Germinal center (tissue), 1 donor: ENCODE results near the gene MYMK.

ENCODE experiments used
- DNase-seq: peaks from one replicate; pipeline ENCODE4 v3.0.0; 2012; ENCODE audit warnings: mixed read lengths, low spot score

MYMK gene

GRCh38 chr9:133505186-133505830 lies 19.5 kb downstream of the MYMK start:
- DNase-seq: no peak

DNA sequence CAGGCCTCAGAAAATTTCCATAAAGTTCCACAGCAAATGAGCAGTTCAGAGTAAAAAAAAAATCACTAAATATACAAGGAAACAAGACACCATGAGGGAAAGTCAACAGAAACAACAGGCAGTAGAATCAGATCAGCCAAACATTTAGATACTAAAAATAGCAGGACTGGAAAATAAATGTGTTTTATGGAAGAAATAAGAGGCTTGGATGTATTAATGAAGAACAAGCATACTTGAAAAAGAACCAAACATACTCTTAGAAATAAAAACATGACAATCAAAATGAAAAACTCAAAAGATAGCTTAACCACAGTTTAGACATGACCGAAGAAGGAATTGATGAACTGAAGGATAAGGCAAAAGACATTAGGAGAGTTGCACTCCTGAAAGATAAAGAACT lies 22.6 kb downstream of the MYMK start:
- no peak for DNase-seq

DNA sequence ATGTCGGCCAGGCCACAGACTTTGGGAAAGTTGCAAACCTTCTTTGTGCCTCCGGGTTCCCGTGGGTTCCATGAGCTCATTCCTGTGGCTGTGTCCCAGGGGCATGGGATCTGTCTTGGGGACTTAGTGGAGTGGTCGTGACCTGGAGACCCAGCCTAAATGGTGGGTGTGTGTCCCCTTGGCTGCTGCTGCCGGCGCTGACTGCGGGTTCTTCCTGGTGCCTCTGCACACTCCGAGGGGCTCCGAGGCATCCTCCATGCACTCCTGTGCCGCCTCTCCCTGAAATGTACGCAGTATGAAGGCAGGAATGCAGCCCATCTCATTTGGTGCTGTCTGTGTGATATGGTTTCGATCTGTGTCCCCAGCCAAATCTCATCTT lies 24.9 kb downstream of the MYMK start:
- no peak for DNase-seq

DNA sequence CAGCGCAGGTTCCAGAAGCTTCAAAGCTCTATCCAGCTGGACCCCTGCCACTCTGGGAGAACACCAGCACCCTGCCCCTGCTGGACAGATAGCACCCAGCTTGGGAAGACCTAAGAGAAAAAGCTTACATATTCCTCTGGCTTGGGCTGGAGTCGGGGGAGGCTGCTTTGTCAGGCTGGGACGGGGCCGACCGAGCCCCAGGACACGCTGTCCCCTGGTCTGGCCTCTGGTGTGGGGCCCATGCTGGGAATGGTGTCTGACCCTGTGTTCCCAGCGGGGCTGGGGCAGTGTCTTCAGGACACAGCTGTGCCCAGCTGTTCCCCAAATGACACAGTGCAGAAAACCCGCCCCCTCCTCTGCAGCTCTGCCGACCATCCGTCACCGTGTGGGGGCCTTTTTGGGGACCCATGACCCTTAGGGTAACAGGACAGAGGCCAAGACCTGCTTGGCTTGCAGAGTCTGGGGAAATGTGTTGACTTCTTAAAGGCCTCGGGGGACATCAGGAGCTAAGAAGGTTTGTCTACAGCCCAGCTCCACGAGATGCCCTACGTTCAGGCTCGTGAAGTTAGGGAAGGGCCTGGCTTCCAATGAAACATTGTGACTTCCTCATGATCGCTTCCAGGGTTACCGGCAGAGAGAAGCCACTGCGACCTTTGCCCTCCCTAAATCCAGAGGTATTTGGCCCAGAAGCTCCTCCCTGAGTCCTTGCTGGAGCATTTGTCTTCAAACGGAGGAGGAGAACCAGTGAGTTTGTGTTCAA lies 25.4 kb downstream of the MYMK start:
- DNase-seq: no peak

- DNase-seq: no peak
These were observed 27.6 kb downstream of the MYMK start for GRCh38 chr9:133496861-133497842.

- no peak for DNase-seq
These were observed 29.1 kb downstream of the MYMK start for GRCh38 chr9:133495327-133496293.

- no peak for DNase-seq
These were observed 30.0 kb downstream of the MYMK start for GRCh38 chr9:133494636-133495326.

DNA sequence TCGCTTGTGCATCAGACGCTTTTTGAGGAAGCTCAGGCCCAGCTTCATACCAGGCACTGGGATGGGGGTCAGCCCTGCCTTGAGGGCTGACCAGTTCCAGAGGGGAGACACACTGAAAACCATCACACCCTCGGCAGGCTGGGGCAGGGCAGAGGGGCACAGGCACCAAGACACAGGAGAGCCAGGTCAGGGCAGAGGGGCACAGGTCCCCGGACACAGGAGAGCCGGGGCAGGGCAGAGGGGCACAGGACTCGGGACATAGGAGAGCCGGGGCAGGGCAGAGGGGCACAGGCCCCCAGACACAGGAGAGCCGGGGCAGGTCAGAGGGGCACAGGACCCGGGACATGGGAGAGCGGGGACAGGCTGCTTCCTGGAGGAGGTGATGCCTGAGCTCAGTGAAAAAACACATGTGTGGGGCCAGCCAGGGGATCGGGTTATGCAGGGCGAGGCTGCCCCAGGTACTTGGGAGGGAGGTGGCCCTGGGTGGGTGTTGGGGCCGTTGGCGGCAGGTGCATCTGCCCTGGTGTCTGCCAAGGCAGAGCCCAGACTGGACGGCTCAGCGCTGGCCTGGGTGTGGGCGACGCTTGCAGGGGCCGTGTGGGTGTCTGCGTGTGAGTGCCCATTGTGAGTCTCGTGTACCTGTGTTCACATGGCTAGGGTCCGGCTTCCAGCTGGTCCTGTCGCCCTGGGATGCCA lies 30.8 kb downstream of the MYMK start:
- no peak for DNase-seq

GRCh38 chr9:133493428-133493827 lies 31.3 kb downstream of the MYMK start:
- no peak for DNase-seq

- DNase-seq: no peak
These were observed 32.4 kb downstream of the MYMK start for GRCh38 chr9:133492061-133493021.

DNA sequence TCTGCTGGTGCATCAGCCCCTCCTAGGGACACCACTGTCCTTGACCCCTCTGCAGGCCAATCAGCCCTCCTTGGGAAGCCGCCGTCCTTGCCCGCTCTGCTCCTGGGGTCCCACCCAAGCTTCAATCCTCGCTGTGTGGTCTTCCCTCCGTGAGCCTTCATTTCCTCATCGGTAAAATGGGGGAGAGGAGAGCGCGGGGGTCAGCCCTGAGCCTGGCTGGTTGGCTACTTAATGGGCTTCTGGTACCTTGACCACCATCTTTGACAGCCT lies 33.2 kb downstream of the MYMK start:
- DNase-seq: no peak

GRCh38 chr9:133490865-133491655 lies 33.7 kb downstream of the MYMK start:
- no peak for DNase-seq

DNA sequence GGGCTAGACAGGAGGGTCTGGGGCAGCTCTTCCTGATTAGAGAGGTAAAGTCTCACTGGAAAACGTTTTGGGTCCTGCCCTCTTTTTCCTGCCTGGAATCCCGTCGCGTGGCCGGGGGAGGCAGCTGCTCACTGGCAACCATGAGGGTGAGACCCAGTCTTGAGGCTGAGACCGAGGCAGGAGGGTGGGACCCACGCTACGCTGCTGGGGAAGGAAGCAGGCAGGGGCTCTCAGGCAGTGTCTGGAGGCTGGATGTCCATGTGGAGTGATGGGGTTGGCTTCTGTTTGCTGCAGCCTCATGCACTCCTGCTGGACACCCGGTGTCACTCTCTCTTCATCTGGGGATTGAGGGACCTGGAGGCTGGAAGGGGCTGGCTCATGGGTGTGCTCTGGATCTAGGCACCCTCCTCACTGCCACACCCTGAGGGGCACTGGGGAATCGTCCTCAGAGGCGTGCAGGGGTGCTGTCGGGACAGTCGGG lies 34.5 kb downstream of the MYMK start:
- no peak for DNase-seq

GRCh38 chr9:133489253-133490190 lies 35.2 kb downstream of the MYMK start:
- no peak for DNase-seq

DNA sequence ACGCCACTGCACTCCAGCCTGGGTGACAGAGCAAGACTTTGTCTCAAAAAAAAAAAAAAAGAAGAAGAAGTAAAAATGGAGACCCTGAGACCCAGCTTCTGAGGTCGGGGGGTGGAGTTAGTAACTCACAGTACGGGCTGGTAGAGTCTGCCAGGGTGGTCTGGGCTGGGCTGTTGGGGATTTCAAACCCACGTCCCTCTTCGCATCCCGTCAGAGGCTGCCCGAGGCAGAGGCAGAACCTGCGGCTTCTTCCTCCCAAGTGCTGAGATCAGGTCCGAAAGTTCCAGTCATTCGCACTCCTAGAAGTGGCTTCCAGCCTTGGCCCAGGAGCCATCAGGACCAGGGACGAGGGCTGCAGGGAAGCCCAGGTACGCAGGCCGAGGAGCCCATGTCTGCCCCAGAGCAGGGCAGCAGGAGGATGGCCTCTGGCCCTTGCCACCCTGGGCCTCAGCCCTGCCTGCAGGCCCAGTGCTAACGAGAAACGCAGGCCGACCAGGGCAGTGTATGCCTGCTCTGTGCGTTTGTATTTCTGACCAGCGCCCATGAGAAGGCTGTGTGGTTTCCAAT lies 36.0 kb downstream of the MYMK start:
- no peak for DNase-seq

DNA sequence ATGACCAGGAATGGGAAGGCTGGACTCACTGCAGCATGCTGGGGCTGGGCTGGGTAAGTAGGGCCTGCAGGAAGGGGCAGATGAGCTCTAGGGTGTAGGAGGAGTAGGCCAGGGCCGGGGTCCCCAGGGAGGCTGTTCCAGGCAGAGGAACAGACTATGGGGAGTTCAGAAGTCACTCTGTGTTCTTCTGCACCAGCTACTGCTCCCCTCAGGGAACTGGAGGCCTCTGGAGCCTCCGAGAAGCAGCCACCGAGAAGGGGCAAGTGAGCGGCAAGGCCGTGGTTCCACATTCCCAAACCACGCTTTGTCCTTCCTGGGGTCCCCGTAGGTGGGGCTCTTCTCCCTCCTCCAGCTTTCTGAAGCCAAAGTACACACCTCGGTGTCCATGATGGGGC lies 37.4 kb downstream of the MYMK start:
- DNase-seq: no peak
